ELF-1 (cell line): Measurements from ENCODE around the gene MACROD2.
"Not testable (repeated sequence)": the region's sequence is repeated elsewhere in the genome, so short reads cannot be mapped to it uniquely, and the experiment has no call there.

Experiments used
- DNase-seq: peaks from one replicate; pipeline ENCODE4 v3.0.0-alpha.2; 2016; ENCODE audit warnings: low read depth, low spot score

MACROD2 gene

GRCh38 chr20:14947946-14948345, 952.6 kb downstream of the MACROD2 start:
- DNase-seq, result no peak

- no peak for DNase-seq
Observed at GRCh38 chr20:14948416-14948815, 953.1 kb downstream of the MACROD2 start.

DNA sequence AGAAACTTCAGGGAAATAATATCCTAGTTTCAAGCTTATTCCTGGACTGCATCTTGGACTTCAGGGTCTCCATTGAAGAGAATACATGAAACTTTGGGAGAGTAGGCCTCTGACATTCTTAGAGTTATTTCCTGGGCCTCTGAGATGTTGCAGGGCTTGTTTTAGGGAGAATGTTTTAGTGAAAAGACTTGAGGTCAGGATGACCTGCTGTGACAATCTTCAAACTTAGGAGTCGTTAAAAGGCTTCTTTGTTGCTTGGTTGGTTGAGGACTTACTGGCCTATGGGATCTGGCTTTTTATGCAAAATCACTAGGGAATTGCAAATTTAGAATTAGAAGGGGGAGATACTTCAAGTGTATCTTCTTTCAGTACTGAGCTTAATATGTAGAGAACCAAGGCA, 955.3 kb downstream of the MACROD2 start:
- no peak for DNase-seq

DNA sequence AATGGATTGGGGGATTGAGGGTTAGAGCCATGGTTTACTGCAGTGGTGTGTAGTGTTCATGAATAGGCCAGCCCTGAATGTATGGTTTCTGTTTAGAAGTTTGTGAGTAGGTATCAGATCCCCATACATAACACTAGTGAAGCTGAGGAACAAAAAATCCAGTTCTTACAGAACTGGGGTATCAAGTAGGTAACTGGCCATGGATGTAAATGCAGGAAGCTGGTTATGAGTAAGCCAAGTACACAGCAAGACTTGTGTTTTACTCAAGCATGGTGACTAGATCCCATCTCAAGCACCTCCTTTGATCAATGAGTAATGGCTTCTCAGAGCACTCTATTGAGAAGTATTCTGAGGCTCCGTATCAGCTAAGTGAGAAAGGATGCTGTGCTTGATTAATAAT, 955.8 kb downstream of the MACROD2 start:
- no peak for DNase-seq

DNA sequence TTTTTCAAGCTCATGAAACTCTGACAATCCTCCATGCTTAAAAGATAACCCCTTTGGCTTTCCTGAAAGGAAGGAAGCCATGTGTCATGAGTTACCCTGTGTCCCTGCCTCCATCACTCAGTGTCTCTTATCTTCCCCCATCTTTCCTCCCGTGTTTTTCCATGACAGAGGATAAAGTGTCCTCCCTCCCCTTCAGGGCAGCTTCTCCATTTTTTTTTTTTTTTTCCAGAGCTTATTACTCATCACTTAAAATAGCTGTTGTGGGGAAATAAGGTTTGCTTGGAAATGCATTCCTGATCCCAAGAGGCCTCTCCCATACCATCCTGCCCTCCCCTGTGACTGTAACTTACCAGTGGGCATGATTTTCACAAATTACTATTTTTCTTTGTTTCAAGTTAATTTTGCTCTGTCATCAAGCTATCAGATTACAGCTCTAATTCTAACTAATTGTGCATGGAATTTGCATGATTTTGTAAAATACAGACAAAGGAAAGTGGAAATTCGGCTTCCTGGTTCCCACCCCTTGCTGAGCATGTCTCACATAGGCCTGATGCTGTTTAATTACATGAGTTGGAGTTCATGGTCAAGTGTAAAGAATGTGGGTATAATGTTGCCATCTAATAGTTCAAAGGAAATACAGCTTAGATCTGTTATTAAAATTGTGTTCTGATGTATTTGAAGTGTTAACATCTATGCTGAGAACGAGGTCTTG, 956.5 kb downstream of the MACROD2 start:
- no peak for DNase-seq

DNA sequence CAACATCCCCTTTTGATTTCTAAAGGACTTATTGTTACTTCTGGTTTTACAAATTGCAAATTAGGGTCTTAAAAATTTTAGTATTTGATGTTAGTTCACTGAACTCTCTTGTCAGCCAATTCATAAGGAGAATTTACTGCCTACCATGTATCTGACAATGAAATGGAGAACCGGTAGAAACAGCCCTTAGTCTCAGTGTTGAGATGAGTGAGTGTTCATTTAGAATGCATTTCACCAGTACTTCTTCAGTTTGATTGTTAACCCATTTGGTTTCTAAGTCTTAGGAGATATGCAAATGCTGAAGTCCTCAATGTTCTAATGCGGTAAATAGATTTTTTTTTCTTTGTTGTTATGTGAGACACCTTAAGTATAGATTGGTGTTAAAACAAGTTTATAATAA, 958.4 kb downstream of the MACROD2 start:
- no peak for DNase-seq

- DNase-seq, result no peak
Observed at GRCh38 chr20:14955399-14955798, 960.1 kb downstream of the MACROD2 start.

DNA sequence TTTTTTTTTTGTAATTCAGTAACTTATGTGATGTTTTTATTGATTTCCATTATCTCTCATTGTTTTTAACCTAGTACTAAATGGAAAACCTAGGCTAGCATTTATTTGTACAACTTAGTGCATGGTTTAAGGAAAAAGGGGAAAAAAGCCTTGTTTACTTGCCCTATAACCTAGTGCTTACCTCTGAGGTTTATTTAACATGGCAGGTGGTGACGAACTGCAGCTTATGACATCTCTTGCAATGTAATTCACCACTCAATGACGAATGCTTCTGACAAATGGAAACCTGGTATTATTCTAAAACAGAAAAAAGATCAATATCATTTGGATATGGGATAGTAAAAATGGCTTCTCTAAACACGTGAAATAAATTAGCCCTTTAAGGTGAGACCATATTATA, 960.7 kb downstream of the MACROD2 start:
- DNase-seq, result no peak

GRCh38 chr20:14956538-14956937, 961.2 kb downstream of the MACROD2 start:
- no peak for DNase-seq

DNA sequence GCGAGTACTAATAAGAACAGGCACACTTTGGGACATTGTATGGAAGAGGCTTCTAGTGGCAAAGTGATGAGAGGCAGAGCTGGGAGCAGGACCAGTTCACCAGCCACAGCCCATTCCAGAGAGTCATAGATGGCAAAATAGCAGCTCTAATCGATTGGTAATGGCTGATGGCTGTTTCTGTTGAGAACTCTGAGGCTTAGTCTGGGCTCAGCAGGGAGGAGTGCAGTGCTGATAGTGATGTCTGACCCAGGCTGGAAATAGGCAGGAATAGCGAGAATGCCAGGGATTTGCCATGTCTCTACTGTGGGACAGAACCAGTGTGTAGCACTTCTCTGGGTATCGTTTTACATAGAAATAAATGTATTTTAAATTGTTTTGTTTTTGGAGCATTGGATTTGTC, 962.1 kb downstream of the MACROD2 start:
- peak; percentile 23 for DNase-seq

- no peak for DNase-seq
Observed at GRCh38 chr20:14958626-14959025, 963.3 kb downstream of the MACROD2 start.

DNA sequence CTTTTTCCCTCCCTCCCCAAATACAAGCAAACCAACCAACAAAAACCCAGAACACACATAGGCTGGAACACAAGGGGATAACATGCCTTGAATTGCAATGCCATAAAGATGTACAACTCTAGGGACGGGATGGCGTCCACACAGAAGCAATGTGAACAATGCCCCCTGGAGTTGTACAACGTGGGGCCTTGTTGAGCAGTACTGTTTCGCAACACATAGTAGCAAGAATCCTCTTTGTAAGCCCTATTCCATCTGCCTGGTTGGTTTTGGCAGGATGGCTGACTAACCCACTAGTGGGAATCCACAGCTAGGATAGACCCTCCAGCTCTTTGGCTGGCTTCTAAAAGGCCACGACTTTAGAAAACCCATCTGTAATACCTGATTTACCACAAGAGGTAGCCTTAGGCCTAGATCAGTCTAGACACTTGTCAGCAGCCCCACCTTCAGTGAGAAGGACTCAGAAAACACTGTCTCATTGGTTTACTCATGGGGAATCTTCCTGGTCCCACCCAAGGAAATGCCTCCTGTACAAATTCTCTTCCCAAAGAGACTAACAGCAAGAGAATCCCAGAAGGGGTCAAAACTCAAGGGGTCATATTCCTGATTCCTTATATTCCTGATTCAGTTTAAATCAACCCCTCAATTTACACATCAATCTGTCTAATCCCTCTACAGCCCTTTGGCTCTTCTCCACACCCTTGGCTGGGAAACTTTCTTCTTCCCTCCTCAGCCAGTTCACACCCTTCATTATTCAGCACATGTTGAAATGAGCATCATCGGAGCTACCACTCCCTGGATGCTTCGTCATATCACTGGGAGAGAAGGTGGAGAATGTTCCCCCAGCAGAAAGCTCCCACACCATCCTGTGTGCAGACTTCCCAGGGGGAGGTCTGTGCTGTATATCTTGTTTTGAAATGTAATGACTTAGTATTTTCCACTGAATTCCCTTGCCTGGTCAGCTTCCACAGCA, 964.5 kb downstream of the MACROD2 start:
- DNase-seq, result no peak

- DNase-seq, result no peak
Observed at GRCh38 chr20:14960831-14961230, 965.5 kb downstream of the MACROD2 start.

DNA sequence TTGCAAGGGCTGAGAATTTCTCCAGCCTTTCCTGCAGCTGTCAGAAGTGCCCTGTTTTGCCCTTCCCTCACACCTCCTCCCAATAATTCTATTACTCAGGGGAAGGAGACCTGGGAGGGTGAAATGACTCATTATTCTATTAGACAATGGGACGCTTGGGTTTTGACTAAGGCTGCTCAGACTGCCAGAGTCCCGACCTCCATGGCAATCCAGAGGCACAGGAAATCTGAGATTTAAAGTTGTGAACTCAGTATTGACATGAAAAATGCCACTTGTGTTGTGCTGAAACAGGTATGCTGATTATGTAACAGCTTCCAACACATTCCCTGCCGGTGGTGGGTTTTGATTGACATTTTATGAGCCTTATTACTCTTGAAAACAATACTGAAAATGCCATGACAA, 967.9 kb downstream of the MACROD2 start:
- no peak for DNase-seq

GRCh38 chr20:14966203-14966602, 970.9 kb downstream of the MACROD2 start:
- DNase-seq, result no peak

- DNase-seq, result no peak
Observed at GRCh38 chr20:14966808-14967207, 971.5 kb downstream of the MACROD2 start.

DNA sequence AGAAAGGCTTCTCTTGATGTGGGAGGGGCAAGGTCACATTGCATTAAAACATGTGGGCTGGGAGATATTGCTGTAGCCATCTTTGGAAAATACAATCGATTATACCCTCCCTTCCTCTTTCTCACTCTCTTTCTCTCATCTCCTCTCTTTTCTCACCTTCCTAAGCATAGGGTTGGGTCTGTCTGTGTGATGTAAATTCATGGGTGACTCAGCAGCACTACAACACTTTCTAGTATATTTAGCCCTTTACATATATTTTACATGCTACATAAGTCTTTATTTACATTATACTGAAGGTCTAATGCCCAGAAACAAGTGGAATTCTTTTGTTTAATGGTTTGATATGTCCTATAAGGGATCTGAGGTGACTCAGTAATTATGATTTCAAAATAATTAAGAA, 976.9 kb downstream of the MACROD2 start:
- DNase-seq, result no peak

- no peak for DNase-seq
Observed at GRCh38 chr20:14972690-14973089, 977.4 kb downstream of the MACROD2 start.

DNA sequence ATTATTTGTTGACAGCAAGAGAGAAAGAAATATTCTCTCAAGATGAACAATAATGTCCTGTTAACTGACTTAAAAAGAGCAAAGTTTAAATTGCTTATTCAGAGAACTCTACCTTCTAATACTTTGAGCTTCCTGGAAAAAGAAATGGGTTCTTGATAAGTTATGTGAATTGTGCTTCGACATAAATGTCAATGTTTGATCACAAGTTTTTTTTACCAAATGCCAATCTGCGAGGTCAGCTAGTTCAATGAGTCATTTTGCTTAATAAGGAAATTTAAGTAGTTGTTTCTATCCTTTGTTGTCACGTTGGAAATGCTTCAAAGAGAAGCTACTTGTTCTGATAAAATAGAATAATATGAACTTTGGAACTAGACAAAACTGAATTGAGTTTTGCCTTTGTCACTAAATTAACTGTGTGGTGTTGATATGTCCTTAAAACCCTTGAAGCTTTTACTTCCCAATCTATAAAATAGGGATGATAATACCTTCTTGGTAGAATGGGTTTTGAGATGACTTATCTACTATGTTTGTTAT, 984.2 kb downstream of the MACROD2 start:
- no peak for DNase-seq

DNA sequence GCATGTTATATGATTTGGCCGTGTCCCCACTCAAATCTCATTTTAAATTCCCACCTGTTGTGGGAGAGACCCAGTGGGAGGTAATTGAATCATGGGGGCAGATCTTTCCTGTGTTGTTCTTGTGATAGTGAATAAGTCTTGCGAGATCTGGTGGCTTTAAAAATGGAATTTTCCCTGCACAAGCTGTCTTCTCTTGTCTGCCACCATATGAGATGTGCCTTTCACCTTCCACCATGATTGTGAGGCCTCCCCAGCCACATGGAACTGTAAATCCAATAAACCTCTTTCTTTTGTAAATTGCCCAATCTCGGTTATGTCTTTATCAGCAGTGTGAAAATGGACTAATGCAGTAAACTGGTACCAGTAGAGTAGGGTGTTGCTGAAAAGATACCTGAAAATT, 986.2 kb downstream of the MACROD2 start:
- DNase-seq, result not testable (repeated sequence)

DNA sequence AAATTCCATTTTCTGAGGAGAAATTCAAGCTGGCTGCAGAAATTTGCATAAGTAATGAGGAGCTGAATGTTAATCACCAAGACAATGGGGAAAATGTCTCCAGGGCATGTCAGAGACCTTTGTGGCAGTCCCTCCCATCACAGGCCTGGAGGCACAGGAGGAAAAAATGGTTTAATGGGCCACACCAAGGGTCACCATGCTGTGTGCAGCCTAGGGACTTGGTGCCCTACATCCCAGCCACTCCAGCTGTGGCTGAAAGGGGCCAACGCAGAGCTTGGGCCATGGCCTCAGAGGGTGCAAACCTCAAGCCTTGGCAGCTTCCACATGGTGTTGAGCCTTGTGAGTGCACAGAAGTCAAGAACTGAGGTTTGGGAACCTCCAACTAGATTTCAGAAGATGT, 987.0 kb downstream of the MACROD2 start:
- DNase-seq, result not testable (repeated sequence)

DNA sequence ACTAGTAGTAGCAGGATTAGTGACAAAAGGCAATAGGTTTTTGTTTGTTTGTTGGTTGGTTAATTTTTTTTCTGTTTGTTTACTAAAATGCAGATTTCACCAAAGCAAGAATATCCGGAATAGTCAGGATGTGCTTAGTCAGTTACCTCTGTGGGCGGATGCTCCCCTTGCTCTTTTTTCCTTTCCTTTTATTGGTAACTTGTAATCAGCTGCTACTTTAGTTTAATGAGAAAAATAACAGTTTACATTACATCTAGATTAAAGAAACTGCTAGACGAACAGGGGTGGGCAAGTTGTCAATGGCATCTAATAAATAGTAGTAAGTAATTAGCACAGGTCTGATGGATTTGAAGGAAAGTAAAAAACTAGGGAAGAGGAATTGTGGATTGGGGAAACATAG, 989.0 kb downstream of the MACROD2 start:
- no peak for DNase-seq
